GM12873 (cell line): Measurements from ENCODE around the gene ULBP3.

ENCODE experiments used
- CTCF ChIP-seq: IDR thresholded peaks from 2 replicates; pipeline ENCODE4 v1.5.1; 2012; ENCODE audit warnings: low read depth, mild to moderate bottlenecking, moderate library complexity, low read length, control low read depth; ENCODE audit not compliant: insufficient read depth; ENCODE audit errors: missing control alignments

Gene ULBP3

GRCh38 chr6:150088481-150089154, 19.7 kb upstream of the ULBP3 start:
- no peak for TF ChIP-seq CTCF

GRCh38 chr6:150087336-150087735, 18.4 kb upstream of the ULBP3 start:
- TF ChIP-seq CTCF: no peak

DNA sequence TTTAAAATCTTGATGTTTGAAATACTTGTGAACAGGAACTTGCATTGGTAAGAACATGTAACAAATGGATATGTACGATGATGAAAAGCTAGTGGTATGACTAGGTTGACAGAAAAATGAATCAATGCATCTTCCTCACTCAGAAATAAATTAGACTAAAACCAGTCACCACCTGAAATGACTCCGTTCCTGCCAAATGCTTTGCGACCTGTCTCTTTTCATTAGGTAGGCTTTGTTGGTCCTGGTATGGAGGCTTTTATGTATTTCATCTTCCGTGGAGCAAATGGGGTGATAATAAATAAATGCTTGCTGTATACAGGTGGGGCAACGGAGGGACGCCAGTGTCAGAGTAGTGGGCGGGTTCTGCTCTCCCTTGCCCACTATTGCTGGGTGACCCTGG, 17.1 kb upstream of the ULBP3 start:
- TF ChIP-seq CTCF: no peak

DNA sequence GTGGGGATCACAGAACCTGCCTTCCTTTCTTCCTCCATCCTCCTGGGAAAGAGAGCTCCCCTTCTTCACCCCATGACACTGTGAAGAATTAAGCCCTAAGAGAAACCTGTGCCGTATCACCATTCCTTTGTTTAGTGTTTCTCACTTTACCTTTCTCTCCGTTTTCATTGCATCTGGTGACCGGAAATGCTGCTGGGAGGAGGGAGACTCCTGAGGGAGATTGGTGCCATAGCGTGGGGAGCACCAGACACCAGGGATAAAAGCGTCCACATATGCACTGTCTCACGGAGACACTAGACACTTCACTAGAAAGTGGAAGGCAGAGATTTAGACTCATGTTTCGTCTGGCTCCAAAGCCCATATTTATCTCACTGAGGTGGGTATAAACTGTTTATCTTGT, 15.5 kb upstream of the ULBP3 start:
- no peak for TF ChIP-seq CTCF

DNA sequence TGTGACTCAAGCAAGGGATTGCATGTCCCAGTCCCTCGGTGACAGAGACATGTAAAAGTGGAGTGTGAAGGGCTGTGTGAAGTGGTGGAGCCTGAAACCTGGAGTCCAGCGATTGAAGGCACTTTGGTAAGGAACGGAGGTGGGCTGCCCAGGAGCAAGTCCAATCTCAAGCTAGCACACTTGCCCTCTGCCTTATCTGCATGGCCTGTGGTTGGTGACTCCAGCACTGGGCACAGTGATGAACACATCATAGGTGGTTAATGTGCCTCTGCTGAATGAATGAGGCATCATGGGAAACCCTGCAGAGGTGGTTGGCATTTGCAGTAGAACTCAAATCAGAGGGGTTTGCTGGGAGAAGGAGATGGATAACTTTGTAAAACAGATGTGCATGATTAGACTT, 14.9 kb upstream of the ULBP3 start:
- no peak for TF ChIP-seq CTCF

- TF ChIP-seq CTCF: no peak
Measured at GRCh38 chr6:150081702-150082101, 12.8 kb upstream of the ULBP3 start.

DNA sequence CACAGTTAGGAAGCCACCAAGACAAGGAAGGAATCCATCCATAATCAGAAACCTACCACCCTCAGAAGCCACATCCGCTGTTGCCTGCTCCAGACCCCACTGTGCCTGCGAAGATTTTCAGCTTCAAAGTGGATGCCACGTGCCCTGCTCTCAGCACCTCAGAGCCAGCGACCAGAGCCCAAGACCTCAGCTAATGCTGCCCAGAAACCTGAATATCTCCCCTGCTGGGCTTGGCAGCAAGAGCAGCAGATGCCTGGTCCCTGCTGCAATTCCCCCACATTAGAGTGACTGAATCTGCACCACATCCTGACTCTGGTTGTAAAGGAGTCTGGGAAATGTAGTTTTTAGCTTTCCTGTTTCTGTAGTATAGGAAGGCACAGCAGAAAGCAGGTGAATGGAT, 10.7 kb upstream of the ULBP3 start:
- no peak for TF ChIP-seq CTCF
